ENCODE measurements around the gene LIFR. TPM values are rescaled to one million over a fixed set of nuclear protein-coding genes. Genes with fewer than 3 reads are reported as not detected.

Gene LIFR
- total RNA-seq, 1 experiment from 2014 or later = 10.6 TPM

DNA sequence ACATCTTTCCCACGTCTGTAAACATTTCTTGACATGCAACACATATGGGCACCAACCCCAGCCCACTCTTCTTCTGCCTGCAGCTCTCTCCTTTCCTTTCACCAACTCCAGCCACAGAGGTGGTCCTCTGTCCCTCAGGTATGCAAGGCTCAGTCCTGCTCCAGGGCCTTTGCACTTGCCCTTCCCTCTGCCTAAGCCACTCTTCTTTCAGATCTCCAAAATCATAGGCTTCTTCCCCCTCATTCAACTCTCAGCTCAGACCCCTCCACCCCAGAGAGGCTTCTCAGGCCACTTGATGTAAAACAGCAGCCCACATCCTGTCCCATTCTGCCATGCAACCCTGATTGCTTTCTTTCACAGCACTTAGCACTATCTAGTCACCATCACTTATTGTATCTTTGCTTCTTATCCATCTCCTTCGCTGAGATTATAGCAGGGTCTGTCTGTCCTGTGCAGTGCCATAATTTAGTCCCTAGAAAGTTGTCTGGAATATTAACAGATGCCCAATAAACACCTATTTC, 3.4 kb downstream of the LIFR start:
- no peaks in the 10 kb centered on the region for H4K20me1 ChIP-seq (ENCODE audit: insufficient read depth)
- intact Hi-C loops (cut with micrococcal nuclease) = loop anchor here (5.0 kb wide), 2 partner anchors 114 to 259 kb away; no protein-coding TSS in a partner anchor
- CTCF ChIA-PET = interaction anchor here (1.6 to 2.7 kb wide), 2 partner anchors 111 to 257 kb away, joined by 6 to 10 read pairs; no protein-coding TSS in a partner anchor
- no peaks in the 10 kb centered on the region for H3K9me3 ChIP-seq (ENCODE audit: control insufficient read depth in 1 of 2, insufficient read depth in 1 of 2, low read depth in 1 of 2, low read length in 2 of 2)
- H3K4me3 ChIP-seq (replicated peaks in 1 of 2; ENCODE audit: low read depth in 1 of 2, low read length in 2 of 2) = no peak overlapping the region
- no peaks in the 10 kb centered on the region for H3K9me2 ChIP-seq (ENCODE audit: insufficient read depth)
- ATAC-seq (no peak), DNase-seq (ENCODE audit: low read depth, low spot score) (no peak)
- H3K4me1 ChIP-seq (ENCODE audit: control insufficient read depth in 1 of 2, insufficient read depth in 2 of 2, low read length in 2 of 2) = peaks cover 12 to 35% of the 10 kb centered on the region in 2 experiments; a peak in 3 of 4 replicates
- no peaks in the 10 kb centered on the region for H3K27me3 ChIP-seq (ENCODE audit: insufficient read depth, low read length)
- no peaks in the 10 kb centered on the region for H3K79me2 ChIP-seq (ENCODE audit: insufficient read depth, low read length)
- H3K27ac ChIP-seq (ENCODE audit: low read depth, low read length) = no peak overlapping the region
- H3K9ac ChIP-seq (ENCODE audit: low read length) = no peak overlapping the region
- RAD21 ChIA-PET (ENCODE audit: low non-redundant PET in 1 of 2, low total read pairs in 2 of 2, uncharacterized antibody in 2 of 2, unreplicated experiment in 2 of 2) = interaction anchor here in 1 of 2 experiments (1.2 kb wide), 1 partner anchor 111 kb away, joined by 3 read pairs; no protein-coding TSS in a partner anchor
- H2AFZ ChIP-seq (ENCODE audit: low read depth, low read length, poor library complexity, severe bottlenecking) = no peak overlapping the region
- no TSS peak for BruUV-seq (replicated peaks)
- no peak overlapping the region for H3K4me2 ChIP-seq (ENCODE audit: low read length)
- POLR2A ChIA-PET = no interaction called here
- H3K36me3 ChIP-seq (ENCODE audit: control insufficient read depth in 1 of 2, insufficient read depth in 2 of 2, low read length in 2 of 2) = no peaks in the 10 kb centered on the region
- TF ChIP-seq SIN3A (IDR thresholded peaks at IDR 0.05; ENCODE audit: low read depth) = no peak
- no peak for TF ChIP-seq ZFX (IDR thresholded peaks at IDR 0.05)
- TF ChIP-seq, protein P1, sequence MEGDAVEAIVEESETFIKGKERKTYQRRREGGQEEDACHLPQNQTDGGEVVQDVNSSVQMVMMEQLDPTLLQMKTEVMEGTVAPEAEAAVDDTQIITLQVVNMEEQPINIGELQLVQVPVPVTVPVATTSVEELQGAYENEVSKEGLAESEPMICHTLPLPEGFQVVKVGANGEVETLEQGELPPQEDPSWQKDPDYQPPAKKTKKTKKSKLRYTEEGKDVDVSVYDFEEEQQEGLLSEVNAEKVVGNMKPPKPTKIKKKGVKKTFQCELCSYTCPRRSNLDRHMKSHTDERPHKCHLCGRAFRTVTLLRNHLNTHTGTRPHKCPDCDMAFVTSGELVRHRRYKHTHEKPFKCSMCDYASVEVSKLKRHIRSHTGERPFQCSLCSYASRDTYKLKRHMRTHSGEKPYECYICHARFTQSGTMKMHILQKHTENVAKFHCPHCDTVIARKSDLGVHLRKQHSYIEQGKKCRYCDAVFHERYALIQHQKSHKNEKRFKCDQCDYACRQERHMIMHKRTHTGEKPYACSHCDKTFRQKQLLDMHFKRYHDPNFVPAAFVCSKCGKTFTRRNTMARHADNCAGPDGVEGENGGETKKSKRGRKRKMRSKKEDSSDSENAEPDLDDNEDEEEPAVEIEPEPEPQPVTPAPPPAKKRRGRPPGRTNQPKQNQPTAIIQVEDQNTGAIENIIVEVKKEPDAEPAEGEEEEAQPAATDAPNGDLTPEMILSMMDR (IDR thresholded peaks at IDR 0.05 in 2 of 3, conservative IDR thresholded peaks at IDR 0.05 in 1 of 3; ENCODE audit: borderline replicate concordance in 1 of 3, insufficient read depth in 1 of 3, low read depth in 2 of 3, low read length in 2 of 3) = no peak
- TF ChIP-seq YY1 (IDR thresholded peaks at IDR 0.05; ENCODE audit: extremely low read depth, insufficient replicate concordance, low read depth, low read length) = no peak
- no peak for TF ChIP-seq POLR2AphosphoS5 (IDR thresholded peaks at IDR 0.05; ENCODE audit: low read depth, low read length)
- TF ChIP-seq MAX (IDR thresholded peaks at IDR 0.05) = no peak
- no peak for TF ChIP-seq JUND (IDR thresholded peaks at IDR 0.05)
- TF ChIP-seq REST (IDR thresholded peaks at IDR 0.05; ENCODE audit: low read depth) = no peak
- TF ChIP-seq SRF (IDR thresholded peaks at IDR 0.05; ENCODE audit: low read depth) = no peak
- no peak for TF ChIP-seq EGR1 (IDR thresholded peaks at IDR 0.05; ENCODE audit: low read depth)
- no peak for TF ChIP-seq ZNF274 (IDR thresholded peaks at IDR 0.05; ENCODE audit: low read depth, low read length)
- TF ChIP-seq, protein P2, sequence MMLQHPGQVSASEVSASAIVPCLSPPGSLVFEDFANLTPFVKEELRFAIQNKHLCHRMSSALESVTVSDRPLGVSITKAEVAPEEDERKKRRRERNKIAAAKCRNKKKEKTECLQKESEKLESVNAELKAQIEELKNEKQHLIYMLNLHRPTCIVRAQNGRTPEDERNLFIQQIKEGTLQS (IDR thresholded peaks at IDR 0.05) = no peak
- TF ChIP-seq SP1 (IDR thresholded peaks at IDR 0.05; ENCODE audit: low read depth) = no peak
- no peak for TF ChIP-seq CEBPB (IDR thresholded peaks at IDR 0.05; ENCODE audit: low read depth)
- TF ChIP-seq RAD21 (IDR thresholded peaks at IDR 0.05; ENCODE audit: low read depth) = no peak
- TF ChIP-seq FOSL1 (IDR thresholded peaks at IDR 0.05; ENCODE audit: low read depth) = no peak
- TF ChIP-seq CBX3 (IDR thresholded peaks at IDR 0.05; ENCODE audit: low read depth) = no peak
- TF ChIP-seq TCF7L2 (IDR thresholded peaks at IDR 0.05; ENCODE audit: borderline replicate concordance, extremely low read depth, insufficient read depth, insufficient read length) = no peak
- TF ChIP-seq ELF1 (IDR thresholded peaks at IDR 0.05; ENCODE audit: borderline replicate concordance, low read depth) = no peak
- no peak for TF ChIP-seq ZBTB33 (IDR thresholded peaks at IDR 0.05; ENCODE audit: extremely low read depth, insufficient replicate concordance, low read length)

All from HCT116 (cell line).